ENCODE data around the gene HMGN2.

HMGN2 gene

DNA sequence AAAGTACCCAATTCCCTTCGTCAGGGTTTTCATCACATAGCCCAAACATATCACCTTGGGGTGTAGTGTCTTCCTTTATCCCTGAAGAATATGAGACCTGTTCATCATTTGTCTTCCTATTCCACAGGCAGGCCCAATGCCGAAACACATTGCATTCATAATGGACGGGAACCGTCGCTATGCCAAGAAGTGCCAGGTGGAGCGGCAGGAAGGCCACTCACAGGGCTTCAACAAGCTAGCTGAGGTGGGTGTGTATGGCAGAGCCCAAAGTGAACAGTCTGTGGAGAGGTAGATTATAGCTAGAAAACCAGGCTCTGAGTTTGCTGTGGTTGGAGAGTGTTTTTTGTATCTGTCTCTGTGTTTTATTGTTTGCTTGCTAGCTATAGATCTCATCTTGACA is 34.2 kb upstream of the HMGN2 start:
- TF ChIP-seq ZC3H10 (CRISPR knock-in tag; IDR thresholded peaks at IDR 0.05): no peak
- no peak for TF ChIP-seq TOX (CRISPR knock-in tag; IDR thresholded peaks at IDR 0.05; ENCODE audit: borderline replicate concordance)
- TF ChIP-seq ZNF565 (CRISPR knock-in tag; conservative IDR thresholded peaks at IDR 0.05; ENCODE audit: low read depth): no peak
- no peak for TF ChIP-seq PPARA (CRISPR knock-in tag; IDR thresholded peaks at IDR 0.05; ENCODE audit: borderline replicate concordance)
- TF ChIP-seq, protein P1, sequence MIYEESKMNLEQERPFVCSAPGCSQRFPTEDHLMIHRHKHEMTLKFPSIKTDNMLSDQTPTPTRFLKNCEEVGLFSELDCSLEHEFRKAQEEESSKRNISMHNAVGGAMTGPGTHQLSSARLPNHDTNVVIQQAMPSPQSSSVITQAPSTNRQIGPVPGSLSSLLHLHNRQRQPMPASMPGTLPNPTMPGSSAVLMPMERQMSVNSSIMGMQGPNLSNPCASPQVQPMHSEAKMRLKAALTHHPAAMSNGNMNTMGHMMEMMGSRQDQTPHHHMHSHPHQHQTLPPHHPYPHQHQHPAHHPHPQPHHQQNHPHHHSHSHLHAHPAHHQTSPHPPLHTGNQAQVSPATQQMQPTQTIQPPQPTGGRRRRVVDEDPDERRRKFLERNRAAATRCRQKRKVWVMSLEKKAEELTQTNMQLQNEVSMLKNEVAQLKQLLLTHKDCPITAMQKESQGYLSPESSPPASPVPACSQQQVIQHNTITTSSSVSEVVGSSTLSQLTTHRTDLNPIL (CRISPR knock-in tag; IDR thresholded peaks at IDR 0.05; ENCODE audit: low read depth): no peak
- TF ChIP-seq ZNF8 (CRISPR knock-in tag; IDR thresholded peaks at IDR 0.05): no peak
- no peak for TF ChIP-seq ARNTL (CRISPR knock-in tag; IDR thresholded peaks at IDR 0.05; ENCODE audit: borderline replicate concordance, low read depth)
- TF ChIP-seq ISL1 (CRISPR knock-in tag; IDR thresholded peaks at IDR 0.05): no peak
- TF ChIP-seq, protein P2, sequence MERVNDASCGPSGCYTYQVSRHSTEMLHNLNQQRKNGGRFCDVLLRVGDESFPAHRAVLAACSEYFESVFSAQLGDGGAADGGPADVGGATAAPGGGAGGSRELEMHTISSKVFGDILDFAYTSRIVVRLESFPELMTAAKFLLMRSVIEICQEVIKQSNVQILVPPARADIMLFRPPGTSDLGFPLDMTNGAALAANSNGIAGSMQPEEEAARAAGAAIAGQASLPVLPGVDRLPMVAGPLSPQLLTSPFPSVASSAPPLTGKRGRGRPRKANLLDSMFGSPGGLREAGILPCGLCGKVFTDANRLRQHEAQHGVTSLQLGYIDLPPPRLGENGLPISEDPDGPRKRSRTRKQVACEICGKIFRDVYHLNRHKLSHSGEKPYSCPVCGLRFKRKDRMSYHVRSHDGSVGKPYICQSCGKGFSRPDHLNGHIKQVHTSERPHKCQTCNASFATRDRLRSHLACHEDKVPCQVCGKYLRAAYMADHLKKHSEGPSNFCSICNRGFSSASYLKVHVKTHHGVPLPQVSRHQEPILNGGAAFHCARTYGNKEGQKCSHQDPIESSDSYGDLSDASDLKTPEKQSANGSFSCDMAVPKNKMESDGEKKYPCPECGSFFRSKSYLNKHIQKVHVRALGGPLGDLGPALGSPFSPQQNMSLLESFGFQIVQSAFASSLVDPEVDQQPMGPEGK (CRISPR knock-in tag; IDR thresholded peaks at IDR 0.05; ENCODE audit: borderline replicate concordance): no peak
- no peak for TF ChIP-seq ESRRG (CRISPR knock-in tag; IDR thresholded peaks at IDR 0.05)
- TF ChIP-seq, protein P3, sequence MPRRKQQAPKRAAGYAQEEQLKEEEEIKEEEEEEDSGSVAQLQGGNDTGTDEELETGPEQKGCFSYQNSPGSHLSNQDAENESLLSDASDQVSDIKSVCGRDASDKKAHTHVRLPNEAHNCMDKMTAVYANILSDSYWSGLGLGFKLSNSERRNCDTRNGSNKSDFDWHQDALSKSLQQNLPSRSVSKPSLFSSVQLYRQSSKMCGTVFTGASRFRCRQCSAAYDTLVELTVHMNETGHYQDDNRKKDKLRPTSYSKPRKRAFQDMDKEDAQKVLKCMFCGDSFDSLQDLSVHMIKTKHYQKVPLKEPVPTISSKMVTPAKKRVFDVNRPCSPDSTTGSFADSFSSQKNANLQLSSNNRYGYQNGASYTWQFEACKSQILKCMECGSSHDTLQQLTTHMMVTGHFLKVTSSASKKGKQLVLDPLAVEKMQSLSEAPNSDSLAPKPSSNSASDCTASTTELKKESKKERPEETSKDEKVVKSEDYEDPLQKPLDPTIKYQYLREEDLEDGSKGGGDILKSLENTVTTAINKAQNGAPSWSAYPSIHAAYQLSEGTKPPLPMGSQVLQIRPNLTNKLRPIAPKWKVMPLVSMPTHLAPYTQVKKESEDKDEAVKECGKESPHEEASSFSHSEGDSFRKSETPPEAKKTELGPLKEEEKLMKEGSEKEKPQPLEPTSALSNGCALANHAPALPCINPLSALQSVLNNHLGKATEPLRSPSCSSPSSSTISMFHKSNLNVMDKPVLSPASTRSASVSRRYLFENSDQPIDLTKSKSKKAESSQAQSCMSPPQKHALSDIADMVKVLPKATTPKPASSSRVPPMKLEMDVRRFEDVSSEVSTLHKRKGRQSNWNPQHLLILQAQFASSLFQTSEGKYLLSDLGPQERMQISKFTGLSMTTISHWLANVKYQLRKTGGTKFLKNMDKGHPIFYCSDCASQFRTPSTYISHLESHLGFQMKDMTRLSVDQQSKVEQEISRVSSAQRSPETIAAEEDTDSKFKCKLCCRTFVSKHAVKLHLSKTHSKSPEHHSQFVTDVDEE (CRISPR knock-in tag; IDR thresholded peaks at IDR 0.05): no peak
- TF ChIP-seq ZNF70 (CRISPR knock-in tag; IDR thresholded peaks at IDR 0.05): no peak
- no peak for TF ChIP-seq BACH2 (CRISPR knock-in tag; IDR thresholded peaks at IDR 0.05; ENCODE audit: borderline replicate concordance)
- TF ChIP-seq TCF4 (CRISPR knock-in tag; IDR thresholded peaks at IDR 0.05; ENCODE audit: borderline replicate concordance): no peak
- TF ChIP-seq, protein P4, sequence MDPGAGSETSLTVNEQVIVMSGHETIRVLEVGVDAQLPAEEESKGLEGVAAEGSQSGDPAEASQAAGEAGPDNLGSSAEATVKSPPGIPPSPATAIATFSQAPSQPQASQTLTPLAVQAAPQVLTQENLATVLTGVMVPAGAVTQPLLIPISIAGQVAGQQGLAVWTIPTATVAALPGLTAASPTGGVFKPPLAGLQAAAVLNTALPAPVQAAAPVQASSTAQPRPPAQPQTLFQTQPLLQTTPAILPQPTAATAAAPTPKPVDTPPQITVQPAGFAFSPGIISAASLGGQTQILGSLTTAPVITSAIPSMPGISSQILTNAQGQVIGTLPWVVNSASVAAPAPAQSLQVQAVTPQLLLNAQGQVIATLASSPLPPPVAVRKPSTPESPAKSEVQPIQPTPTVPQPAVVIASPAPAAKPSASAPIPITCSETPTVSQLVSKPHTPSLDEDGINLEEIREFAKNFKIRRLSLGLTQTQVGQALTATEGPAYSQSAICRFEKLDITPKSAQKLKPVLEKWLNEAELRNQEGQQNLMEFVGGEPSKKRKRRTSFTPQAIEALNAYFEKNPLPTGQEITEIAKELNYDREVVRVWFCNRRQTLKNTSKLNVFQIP (CRISPR knock-in tag; IDR thresholded peaks at IDR 0.05; ENCODE audit: borderline replicate concordance, low read depth): no peak
- TF ChIP-seq SNAI2 (CRISPR knock-in tag; IDR thresholded peaks at IDR 0.05): no peak
- no peak for ATAC-seq

DNA sequence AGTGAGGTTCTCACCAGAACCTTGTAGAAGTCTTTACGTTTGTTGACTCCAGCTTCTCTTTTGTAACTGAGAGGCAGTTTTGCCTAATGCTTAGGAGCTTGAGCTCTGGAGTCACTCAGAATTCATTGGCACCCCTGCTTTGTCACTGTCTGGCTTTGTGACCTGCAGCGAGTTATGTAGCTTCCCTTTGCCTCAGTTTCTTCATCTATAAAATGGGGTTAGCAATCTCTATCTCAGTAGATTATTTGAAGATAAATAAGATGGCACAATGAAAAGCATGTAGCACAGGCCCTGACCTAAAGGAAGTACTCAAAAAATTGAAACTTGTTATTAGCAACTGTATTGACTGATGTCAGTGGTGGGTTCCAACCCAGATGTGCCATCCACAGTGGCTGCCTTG is 32.0 kb upstream of the HMGN2 start:
- ATAC-seq: no peak
- TF ChIP-seq, protein P4 (CRISPR knock-in tag; IDR thresholded peaks at IDR 0.05; ENCODE audit: borderline replicate concordance, low read depth): no peak
- TF ChIP-seq RARB (CRISPR knock-in tag; IDR thresholded peaks at IDR 0.05) (no peak), ARNTL (CRISPR knock-in tag; IDR thresholded peaks at IDR 0.05; ENCODE audit: borderline replicate concordance, low read depth) (no peak), SNAI2 (CRISPR knock-in tag; IDR thresholded peaks at IDR 0.05) (no peak), TCF4 (CRISPR knock-in tag; IDR thresholded peaks at IDR 0.05; ENCODE audit: borderline replicate concordance) (no peak), ZFP30 (CRISPR knock-in tag; IDR thresholded peaks at IDR 0.05) (no peak), CSDC2 (CRISPR knock-in tag; IDR thresholded peaks at IDR 0.05) (no peak), ZFP3 (CRISPR knock-in tag; IDR thresholded peaks at IDR 0.05) (no peak), GLIS3 (CRISPR knock-in tag; IDR thresholded peaks at IDR 0.05) (no peak), ZNF565 (CRISPR knock-in tag; conservative IDR thresholded peaks at IDR 0.05; ENCODE audit: low read depth) (no peak)
- TF ChIP-seq, protein P1 (CRISPR knock-in tag; IDR thresholded peaks at IDR 0.05; ENCODE audit: low read depth): no peak
- TF ChIP-seq, protein P2 (CRISPR knock-in tag; IDR thresholded peaks at IDR 0.05; ENCODE audit: borderline replicate concordance): no peak
- TF ChIP-seq, protein P3 (CRISPR knock-in tag; IDR thresholded peaks at IDR 0.05): no peak

All from SK-N-SH treated with all-trans-retinoic acid at 6 μM for 48 hours (cell line).